IMR-90 (cell line): ENCODE measurements around the gene IRAK2. TPM values are rescaled to one million over a fixed set of nuclear protein-coding genes. Genes with fewer than 3 reads are reported as not detected.
"Not testable (repeated sequence)": the region's sequence is repeated elsewhere in the genome, so short reads cannot be mapped to it uniquely, and the experiment has no call there.

ENCODE experiments used
- ATAC-seq: fragments of 200-7000 bp; cut with Tn5 transposase; 2 replicates; pipeline ENCODE4 v1.9.1; 2020; ENCODE audit warnings: low read depth, mild to moderate bottlenecking, moderate library complexity
- BruUV-seq: library from RNA; stranded (reverse); fragments of 400-500 nt; replicated peaks from 2 replicates; lab custom pipeline; 2021; lab: Mats Ljungman, UMichigan
- CTCF ChIA-PET: fragments of 300-600 bp; formaldehyde crosslinking; extraction: SDS; loops from one replicate; lab custom pipeline; 2021; ENCODE audit warnings: antibody characterized with exemption; lab: Yijun Ruan, JAX
- POLR2A ChIA-PET: fragments of 300-600 bp; sonication (Branson Sonifier 250); formaldehyde crosslinking; loops from one replicate; lab custom pipeline; 2022; ENCODE audit warnings: antibody characterized with exemption; ENCODE audit not compliant: unreplicated experiment; lab: Charles Lee
- DNase-seq: peaks from one replicate; pipeline ENCODE4 v3.0.0; 2013
- H2AFZ ChIP-seq: replicated peaks from 2 replicates; pipeline ENCODE3; 2013; ENCODE audit warnings: low read length, mild to moderate bottlenecking; ENCODE audit not compliant: poor library complexity
- H2AK5ac ChIP-seq: 2 replicates; pipeline ENCODE4 v1.6.1; 2013; ENCODE audit warnings: low read depth, low read length, inconsistent platforms
- H2AK9ac ChIP-seq: replicated peaks from 2 replicates; pipeline ENCODE3; 2013; ENCODE audit warnings: mild to moderate bottlenecking, low read depth, low read length, moderate library complexity; ENCODE audit not compliant: poor library complexity
- H2BK120ac ChIP-seq: 2 replicates; pipeline ENCODE4 v1.6.1; 2013; ENCODE audit warnings: low read depth, low read length, inconsistent platforms
- H2BK15ac ChIP-seq: 3 replicates; pipeline ENCODE4 v1.6.1; 2013; ENCODE audit warnings: low read depth, low read length, inconsistent platforms
- H2BK20ac ChIP-seq: 2 replicates; pipeline ENCODE4 v1.6.1; 2013; ENCODE audit warnings: low read depth, mild to moderate bottlenecking, inconsistent platforms, low read length, moderate library complexity
- H2BK5ac ChIP-seq: 2 replicates; pipeline ENCODE4 v1.6.1; 2013; ENCODE audit warnings: mild to moderate bottlenecking, low read depth, low read length, inconsistent platforms; ENCODE audit not compliant: poor library complexity, severe bottlenecking
- H3K14ac ChIP-seq: replicated peaks from 2 replicates; pipeline ENCODE4 v1.6.1; 2013; ENCODE audit warnings: low read depth, low read length, inconsistent platforms
- H3K18ac ChIP-seq: 2 replicates; pipeline ENCODE4 v1.6.1; 2013; ENCODE audit warnings: low read depth, low read length, control low read depth
- H3K23ac ChIP-seq: 2 replicates; pipeline ENCODE4 v1.6.1; 2013; ENCODE audit warnings: low read depth, low read length, inconsistent platforms
- H3K27ac ChIP-seq: 2 replicates; pipeline ENCODE4 v1.5.1; 2013; ENCODE audit warnings: mild to moderate bottlenecking, control low read depth, low read length; ENCODE audit not compliant: insufficient read depth
- H3K27me3 ChIP-seq: 2 replicates; pipeline ENCODE4 v1.6.1; 2013; ENCODE audit warnings: low read length; ENCODE audit not compliant: control insufficient read depth, insufficient read depth
- H3K36me3 ChIP-seq: 2 replicates; pipeline ENCODE4 v1.6.1; 2013; ENCODE audit warnings: low read length, mixed read lengths; ENCODE audit not compliant: control insufficient read depth, insufficient read depth
- H3K4ac ChIP-seq: 2 replicates; pipeline ENCODE4 v1.6.1; 2013; ENCODE audit warnings: low read depth, low read length, inconsistent platforms
- H3K4me1 ChIP-seq: 2 replicates; pipeline ENCODE4 v1.6.1; 2013; ENCODE audit warnings: low read length, mixed read lengths; ENCODE audit not compliant: control insufficient read depth, insufficient read depth
- H3K4me2 ChIP-seq: 2 replicates; pipeline ENCODE4 v1.6.1; 2013; ENCODE audit warnings: low read depth, mild to moderate bottlenecking, control low read depth, low read length, moderate library complexity
- H3K4me3 ChIP-seq: 2 replicates; pipeline ENCODE4 v1.5.1; 2013; ENCODE audit warnings: low read depth, mild to moderate bottlenecking, control low read depth, low read length, moderate library complexity; ENCODE audit not compliant: insufficient read depth
- H3K56ac ChIP-seq: 2 replicates; pipeline ENCODE4 v1.6.1; 2013; ENCODE audit warnings: low read length, inconsistent platforms; ENCODE audit not compliant: insufficient read depth; ENCODE audit errors: extremely low read depth
- H3K79me1 ChIP-seq, 2 experiments: 2 replicates each; pipeline ENCODE4 v1.6.1; 2013; ENCODE audit warnings: low read length in 2 of 2, inconsistent platforms in 1 of 2, low read depth in 1 of 2
- H3K9ac ChIP-seq: 2 replicates; pipeline ENCODE4 v1.6.1; 2013; ENCODE audit warnings: low read depth, low read length, control low read depth
- H3K9me1 ChIP-seq: 2 replicates; pipeline ENCODE4 v1.6.1; 2013; ENCODE audit warnings: low read length, inconsistent platforms; ENCODE audit not compliant: insufficient read depth
- H3K9me3 ChIP-seq: 2 replicates; pipeline ENCODE4 v1.6.1; 2013; ENCODE audit warnings: low read length; ENCODE audit not compliant: control insufficient read depth, insufficient read depth
- H4K20me1 ChIP-seq: 2 replicates; pipeline ENCODE4 v1.6.1; 2013; ENCODE audit warnings: low read length, inconsistent platforms; ENCODE audit not compliant: insufficient read depth
- H4K5ac ChIP-seq: 2 replicates; pipeline ENCODE4 v1.6.1; 2013; ENCODE audit warnings: mild to moderate bottlenecking, low read depth, low read length, control low read depth
- H4K8ac ChIP-seq, 2 experiments: 2 replicates each; pipeline ENCODE4 v1.6.1; 2013; ENCODE audit warnings: low read depth in 2 of 2, low read length in 2 of 2, control low read depth in 1 of 2, inconsistent platforms in 1 of 2
- H4K91ac ChIP-seq: 2 replicates; pipeline ENCODE4 v1.6.1; 2013; ENCODE audit warnings: low read depth, low read length, inconsistent platforms; ENCODE audit not compliant: insufficient read depth
- BHLHE40 ChIP-seq: fragments of 150-350 bp; IDR thresholded peaks from 2 replicates; pipeline ENCODE4 v1.6.1; 2016; ENCODE audit warnings: mild to moderate bottlenecking, low read depth, low read length
- CHD1 ChIP-seq: IDR thresholded peaks from 2 replicates; pipeline ENCODE4 v1.6.1; 2012; ENCODE audit warnings: low read depth, low read length, improper control_type of control experiment
- POLR2A ChIP-seq: IDR thresholded peaks from 2 replicates; pipeline ENCODE4 v1.6.1; 2012; ENCODE audit warnings: mild to moderate bottlenecking, low read depth, low read length
- RCOR1 ChIP-seq: IDR thresholded peaks from 2 replicates; pipeline ENCODE4 v1.6.1; 2012; ENCODE audit warnings: mild to moderate bottlenecking, low read length, improper control_type of control experiment; ENCODE audit not compliant: insufficient replicate concordance
- WGBS, 2 experiments: methylation state at CpG; one replicate each; pipeline versions ENCODE4 v1.1.5 to v1.1.7; 2013; ENCODE audit warnings: missing lambda C conversion rate in 2 of 2; ENCODE audit not compliant: insufficient read length in 1 of 2; ENCODE audit errors: extremely low coverage in 2 of 2; 5-methylcytosine and 5-hydroxymethylcytosine counted together
- dilution Hi-C: fragments of 300-500 bp; cut with HindIII; formaldehyde crosslinking; loops from one replicate; pipeline ENCODE4 v1.14.3; 2018; ENCODE audit warnings: low sequenced_read_pairs; ENCODE audit not compliant: unreplicated experiment
- in situ Hi-C: fragments of 300-500 bp; cut with MboI; formaldehyde crosslinking; loops from 3 replicates; pipeline ENCODE4 v1.14.3; 2019; ENCODE audit warnings: low sequenced_read_pairs, inconsistent platforms, mixed read lengths
- intact Hi-C: fragments of 100-400 bp; cut with micrococcal nuclease; formaldehyde crosslinking; loops from 2 replicates; pipeline ENCODE4 v1.10.0; 2022
- polyA plus RNA-seq, 3 experiments: library from polyadenylated mRNA; depleted of rRNA; stranded (reverse); fragments of >200 nt; gene quantifications; 2 replicates each; pipeline ENCODE4 v1.2.3, GENCODE V29; 2012; ENCODE audit warnings: low replicate concordance in 1 of 3
- total RNA-seq: library from RNA; depleted of rRNA; stranded (reverse); fragments of >200 nt; gene quantifications from 2 replicates; pipeline ENCODE4 v1.2.3, GENCODE V29; 2012
- TF ChIP-seq, protein P1 (sequence below): conservative IDR thresholded peaks from 2 replicates; pipeline ENCODE4 v1.5.1; 2012; ENCODE audit warnings: mild to moderate bottlenecking, low read depth, low read length, improper control_type of control experiment

IRAK2 gene
- total and polyA plus RNA-seq, 2 of the 4 experiments (the other 2 are of a cell fraction), result 6.9 to 8.1 TPM

DNA sequence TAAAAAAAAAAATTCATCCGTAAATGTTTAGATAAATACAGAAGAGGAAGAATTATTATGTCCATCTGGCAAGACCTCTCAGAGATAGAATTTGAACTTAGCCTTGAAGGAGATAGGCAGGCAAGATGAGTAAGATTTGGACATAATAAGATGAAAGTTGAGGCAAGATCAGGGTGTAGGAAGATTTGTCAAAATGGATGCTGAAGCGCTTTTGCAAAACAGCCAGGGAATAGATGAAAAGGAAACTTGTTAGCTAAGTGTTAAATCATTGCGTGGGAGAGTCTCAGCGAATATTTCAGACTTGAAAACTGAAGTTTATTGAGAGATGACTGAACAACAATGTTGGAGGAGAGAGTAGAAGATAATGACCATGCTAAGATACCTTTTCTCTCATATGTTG is 42.0 kb upstream of the IRAK2 start:
- no peak overlapping the region for H3K4ac ChIP-seq
- 100% methylated on average over 2 of the region's 4 CpGs; no CpG with 5 or more reads in 1 of the 2 experiments for WGBS, 2 experiments
- H3K9me1 ChIP-seq, result peaks cover 10% of the 10 kb centered on the region
- intact Hi-C loops, result no loop called here
- no peak overlapping the region for H2AK5ac ChIP-seq
- no peak overlapping the region for H2BK20ac ChIP-seq
- no peak overlapping the region for H3K27ac ChIP-seq
- ATAC-seq (no peak), DNase-seq (no peak)
- BruUV-seq, result no TSS peak
- no peak overlapping the region for H4K91ac ChIP-seq
- no peak overlapping the region for H3K23ac ChIP-seq
- peaks cover 35 to 57% of the 10 kb centered on the region in 2 experiments for H3K79me1 ChIP-seq
- TF ChIP-seq, protein P1, sequence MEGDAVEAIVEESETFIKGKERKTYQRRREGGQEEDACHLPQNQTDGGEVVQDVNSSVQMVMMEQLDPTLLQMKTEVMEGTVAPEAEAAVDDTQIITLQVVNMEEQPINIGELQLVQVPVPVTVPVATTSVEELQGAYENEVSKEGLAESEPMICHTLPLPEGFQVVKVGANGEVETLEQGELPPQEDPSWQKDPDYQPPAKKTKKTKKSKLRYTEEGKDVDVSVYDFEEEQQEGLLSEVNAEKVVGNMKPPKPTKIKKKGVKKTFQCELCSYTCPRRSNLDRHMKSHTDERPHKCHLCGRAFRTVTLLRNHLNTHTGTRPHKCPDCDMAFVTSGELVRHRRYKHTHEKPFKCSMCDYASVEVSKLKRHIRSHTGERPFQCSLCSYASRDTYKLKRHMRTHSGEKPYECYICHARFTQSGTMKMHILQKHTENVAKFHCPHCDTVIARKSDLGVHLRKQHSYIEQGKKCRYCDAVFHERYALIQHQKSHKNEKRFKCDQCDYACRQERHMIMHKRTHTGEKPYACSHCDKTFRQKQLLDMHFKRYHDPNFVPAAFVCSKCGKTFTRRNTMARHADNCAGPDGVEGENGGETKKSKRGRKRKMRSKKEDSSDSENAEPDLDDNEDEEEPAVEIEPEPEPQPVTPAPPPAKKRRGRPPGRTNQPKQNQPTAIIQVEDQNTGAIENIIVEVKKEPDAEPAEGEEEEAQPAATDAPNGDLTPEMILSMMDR, result no peak
- TF ChIP-seq CHD1 (no peak), BHLHE40 (no peak), POLR2A (no peak), RCOR1 (no peak)
- no peaks in the 10 kb centered on the region for H3K27me3 ChIP-seq
- no peaks in the 10 kb centered on the region for H3K9me3 ChIP-seq
- H3K14ac ChIP-seq, result no peak overlapping the region
- in situ Hi-C loops, result no loop called here
- H3K9ac ChIP-seq, result no peak overlapping the region
- no peak overlapping the region for H4K5ac ChIP-seq
- H3K56ac ChIP-seq, result no peak overlapping the region
- H2BK5ac ChIP-seq, result no peak overlapping the region
- POLR2A ChIA-PET, result no interaction called here
- peaks cover 45% of the 10 kb centered on the region for H4K20me1 ChIP-seq
- no peak overlapping the region for H3K4me3 ChIP-seq
- no peak overlapping the region for H2AK9ac ChIP-seq
- CTCF ChIA-PET, result no interaction called here
- no peaks in the 10 kb centered on the region for H3K4me1 ChIP-seq
- H3K36me3 ChIP-seq, result peaks cover 25% of the 10 kb centered on the region
- no peak overlapping the region for H4K8ac ChIP-seq
- H2BK120ac ChIP-seq, result no peak overlapping the region
- H2BK15ac ChIP-seq, result no peak overlapping the region
- no peak overlapping the region for H2AFZ ChIP-seq
- dilution Hi-C loops, result no loop called here
- H3K4me2 ChIP-seq, result no peak overlapping the region
- no peak overlapping the region for H3K18ac ChIP-seq

DNA sequence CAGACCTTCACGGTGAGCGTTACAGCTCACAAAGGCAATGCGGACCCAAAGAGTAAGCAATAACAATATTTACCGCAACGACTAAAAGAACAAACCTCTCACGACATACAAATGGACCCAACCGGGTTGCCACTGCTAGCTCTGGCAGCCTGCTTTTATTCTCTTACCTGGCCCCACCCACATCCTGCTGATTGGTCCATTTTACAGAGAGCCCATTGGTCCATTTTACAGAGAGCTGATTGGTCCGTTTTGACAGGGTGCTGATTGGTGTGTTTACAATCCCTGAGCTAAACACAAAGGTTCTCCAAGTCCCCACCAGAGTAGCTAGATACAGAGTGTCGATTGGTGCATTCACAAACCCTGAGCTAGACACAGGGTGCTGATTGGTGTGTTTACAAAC is 28.8 kb upstream of the IRAK2 start:
- H3K9me1 ChIP-seq, H3K23ac ChIP-seq, H2BK15ac ChIP-seq, H3K4ac ChIP-seq, DNase-seq, H4K5ac ChIP-seq, H3K27ac ChIP-seq, H3K9me3 ChIP-seq, H2AFZ ChIP-seq, H3K4me1 ChIP-seq, H3K4me2 ChIP-seq, intact Hi-C loops, H4K20me1 ChIP-seq, H2BK5ac ChIP-seq, H3K14ac ChIP-seq, ATAC-seq, dilution Hi-C loops, H4K91ac ChIP-seq, H2AK9ac ChIP-seq, H3K56ac ChIP-seq, H2BK20ac ChIP-seq, H2BK120ac ChIP-seq, H3K36me3 ChIP-seq, CTCF ChIA-PET, POLR2A ChIA-PET, H3K18ac ChIP-seq, BruUV-seq, H3K27me3 ChIP-seq, in situ Hi-C loops, H3K79me1 ChIP-seq, H4K8ac ChIP-seq, H2AK5ac ChIP-seq, H3K4me3 ChIP-seq, H3K9ac ChIP-seq: not testable (repeated sequence)
- 92% methylated on average over 4 of the region's 9 CpGs; no CpG with 5 or more reads in 1 of the 2 experiments for WGBS, 2 experiments
